AG04450 (cell line): ENCODE results near the gene CXXC5. TPM values are rescaled to one million over a fixed set of nuclear protein-coding genes. Genes with fewer than 3 reads are reported as not detected.
"Not testable (repeated sequence)": the region's sequence is repeated elsewhere in the genome, so short reads cannot be mapped to it uniquely, and the experiment has no call there.

Source experiments
- CTCF ChIA-PET: fragments of 300-600, 350-600 bp; formaldehyde crosslinking; extraction: SDS; loops from one replicate; lab custom pipeline; 2022; ENCODE audit warnings: antibody characterized with exemption, inconsistent platforms; lab: Charles Lee
- POLR2A ChIA-PET: fragments of 350-600 bp; formaldehyde crosslinking; extraction: SDS; loops from one replicate; lab custom pipeline; 2021; ENCODE audit warnings: antibody characterized with exemption, inconsistent platforms; lab: Yijun Ruan, JAX
- DNase-seq: peaks from one replicate; pipeline ENCODE4 v3.0.0-alpha.2; 2011; ENCODE audit warnings: low read depth, low spot score
- H3K27ac ChIP-seq: one replicate; pipeline ENCODE4 v1.5.1; 2012; ENCODE audit warnings: low read depth, low read length, control low read depth
- H3K27me3 ChIP-seq: one replicate; pipeline ENCODE4 v1.6.0; 2012; ENCODE audit warnings: low read length; ENCODE audit not compliant: control insufficient read depth, insufficient read depth
- H3K4me3 ChIP-seq: 2 replicates; pipeline ENCODE4 v1.5.1; 2011; ENCODE audit warnings: mild to moderate bottlenecking, low read depth, low read length, control low read depth
- H3K9me3 ChIP-seq: 2 replicates; pipeline ENCODE4 v1.5.1; 2012; ENCODE audit warnings: low read length; ENCODE audit not compliant: control insufficient read depth, insufficient read depth
- CTCF ChIP-seq: IDR thresholded peaks from 2 replicates; pipeline ENCODE4 v1.5.1; 2011; ENCODE audit warnings: low read depth, low read length, control low read depth, inconsistent platforms
- polyA plus RNA-seq: library from polyadenylated mRNA; depleted of rRNA; stranded (reverse); fragments of >200 nt; gene quantifications from 2 replicates; pipeline ENCODE4 v1.2.3, GENCODE V29; 2011

The CXXC5 gene
- polyA plus RNA-seq, 1 experiment, result 21.5 TPM

- Histone ChIP-seq H3K9me3 (peaks cover 3% of the 10 kb centered on the region), H3K27me3 (no peaks in the 10 kb centered on the region), H3K4me3 (no peak overlapping the region), H3K27ac (no peak overlapping the region)
- no peak for TF ChIP-seq CTCF
- DNase-seq, result no peak
- POLR2A ChIA-PET, result no interaction called here
- CTCF ChIA-PET, result no interaction called here
These were observed 75.9 kb downstream of the CXXC5 start for GRCh38 chr5:139723986-139724587.

- no peaks in the 10 kb centered on the region for H3K9me3 ChIP-seq
- H3K27ac ChIP-seq, result peak overlapping the region; percentile 31
- no peak for TF ChIP-seq CTCF
- ChIA-PET POLR2A (no interaction called here), CTCF (interaction anchor here (0.6 kb wide), 1 partner anchor 223 kb away, joined by 3 read pairs; no protein-coding TSS in a partner anchor)
- H3K4me3 ChIP-seq, result no peak overlapping the region
- H3K27me3 ChIP-seq, result no peaks in the 10 kb centered on the region
- DNase-seq, result peak; percentile 30
These were observed 77.1 kb downstream of the CXXC5 start for GRCh38 chr5:139725073-139725830.

GRCh38 chr5:139726248-139726647 is 78.1 kb downstream of the CXXC5 start:
- TF ChIP-seq CTCF, result no peak
- Histone ChIP-seq H3K4me3 (no peak overlapping the region), H3K27ac (no peak overlapping the region), H3K9me3 (no peaks in the 10 kb centered on the region), H3K27me3 (no peaks in the 10 kb centered on the region)
- ChIA-PET POLR2A (interaction anchor here (0.7 kb wide), 1 partner anchor 39 kb away, joined by 4 read pairs; no protein-coding TSS in a partner anchor), CTCF (no interaction called here)
- no peak for DNase-seq

- DNase-seq, H3K27me3 ChIP-seq, H3K4me3 ChIP-seq, H3K27ac ChIP-seq, CTCF ChIA-PET, H3K9me3 ChIP-seq: not testable (repeated sequence)
- POLR2A ChIA-PET, result interaction anchor here (0.7 kb wide), 1 partner anchor 17 kb away, joined by 4 read pairs; no protein-coding TSS in a partner anchor
These were observed 79.5 kb downstream of the CXXC5 start for GRCh38 chr5:139727615-139728014.

GRCh38 chr5:139731281-139731680 is 83.1 kb downstream of the CXXC5 start:
- POLR2A ChIA-PET, result no interaction called here
- Histone ChIP-seq H3K9me3 (no peaks in the 10 kb centered on the region), H3K27ac (no peak overlapping the region), H3K27me3 (no peaks in the 10 kb centered on the region), H3K4me3 (no peak overlapping the region)
- CTCF ChIA-PET, result interaction anchor here (1.0 kb wide), 1 partner anchor 19 kb away, joined by 3 read pairs; no protein-coding TSS in a partner anchor
- TF ChIP-seq CTCF, result no peak
- DNase-seq, result no peak
